Osteoblast (primary cell): ENCODE measurements around the gene TRAF1. TPM values are rescaled to one million over a fixed set of nuclear protein-coding genes. Genes with fewer than 3 reads are reported as not detected.

Experiments used
- DNase-seq: peaks from one replicate; pipeline ENCODE4 v3.0.0; 2011; ENCODE audit warnings: low spot score, mixed read lengths; ENCODE audit not compliant: insufficient read length; ENCODE audit errors: missing footprints
- H2AFZ ChIP-seq: 2 replicates; pipeline ENCODE4 v1.6.0; 2011; ENCODE audit warnings: mild to moderate bottlenecking, low read length
- H3K27ac ChIP-seq: 2 replicates; pipeline ENCODE4 v1.5.1; 2011; ENCODE audit warnings: mild to moderate bottlenecking, low read depth, low read length, moderate library complexity
- H3K27me3 ChIP-seq: 2 replicates; pipeline ENCODE4 v1.6.0; 2012; ENCODE audit warnings: mild to moderate bottlenecking, control low read depth, inconsistent platforms, low read length, moderate library complexity; ENCODE audit not compliant: insufficient read depth
- H3K36me3 ChIP-seq: 2 replicates; pipeline ENCODE4 v1.5.1; 2011; ENCODE audit warnings: mild to moderate bottlenecking, low read length, control low read depth, moderate library complexity; ENCODE audit not compliant: insufficient read depth
- H3K4me1 ChIP-seq: 2 replicates; pipeline ENCODE4 v1.5.1; 2011; ENCODE audit warnings: mild to moderate bottlenecking, low read length, control low read depth, moderate library complexity; ENCODE audit not compliant: insufficient read depth
- H3K4me2 ChIP-seq: 2 replicates; pipeline ENCODE4 v1.6.0; 2011; ENCODE audit warnings: mild to moderate bottlenecking, low read length; ENCODE audit not compliant: insufficient read depth
- H3K4me3 ChIP-seq: fragments of 200-600 bp; sonication (generic); 3 replicates; pipeline ENCODE4 v1.5.1; 2012; ENCODE audit warnings: mild to moderate bottlenecking, low read length, inconsistent platforms; ENCODE audit not compliant: insufficient read depth
- H3K79me2 ChIP-seq: 2 replicates; pipeline ENCODE4 v1.6.0; 2012; ENCODE audit warnings: mild to moderate bottlenecking, low read length, control low read depth, inconsistent platforms; ENCODE audit not compliant: insufficient read depth
- H3K9me3 ChIP-seq: 2 replicates; pipeline ENCODE4 v1.5.1; 2011; ENCODE audit warnings: low read depth, low read length, control low read depth
- H4K20me1 ChIP-seq: 2 replicates; pipeline ENCODE4 v1.6.0; 2012; ENCODE audit warnings: mild to moderate bottlenecking, low read length, control low read depth; ENCODE audit not compliant: insufficient read depth
- total RNA-seq: library from RNA; depleted of rRNA; stranded (reverse); fragments of >200 nt; gene quantifications from 2 replicates; pipeline ENCODE4 v1.2.3, GENCODE V29; 2012
- TF ChIP-seq, protein P1 (sequence below): IDR thresholded peaks from 2 replicates; pipeline ENCODE4 v1.5.1; 2011; ENCODE audit warnings: mild to moderate bottlenecking, low read depth, low read length, moderate library complexity; ENCODE audit errors: extremely low read depth

Gene TRAF1
- total RNA-seq, 1 donor: 1.8 TPM

- H3K4me2 ChIP-seq: no peak overlapping the region
- TF ChIP-seq, protein P1, sequence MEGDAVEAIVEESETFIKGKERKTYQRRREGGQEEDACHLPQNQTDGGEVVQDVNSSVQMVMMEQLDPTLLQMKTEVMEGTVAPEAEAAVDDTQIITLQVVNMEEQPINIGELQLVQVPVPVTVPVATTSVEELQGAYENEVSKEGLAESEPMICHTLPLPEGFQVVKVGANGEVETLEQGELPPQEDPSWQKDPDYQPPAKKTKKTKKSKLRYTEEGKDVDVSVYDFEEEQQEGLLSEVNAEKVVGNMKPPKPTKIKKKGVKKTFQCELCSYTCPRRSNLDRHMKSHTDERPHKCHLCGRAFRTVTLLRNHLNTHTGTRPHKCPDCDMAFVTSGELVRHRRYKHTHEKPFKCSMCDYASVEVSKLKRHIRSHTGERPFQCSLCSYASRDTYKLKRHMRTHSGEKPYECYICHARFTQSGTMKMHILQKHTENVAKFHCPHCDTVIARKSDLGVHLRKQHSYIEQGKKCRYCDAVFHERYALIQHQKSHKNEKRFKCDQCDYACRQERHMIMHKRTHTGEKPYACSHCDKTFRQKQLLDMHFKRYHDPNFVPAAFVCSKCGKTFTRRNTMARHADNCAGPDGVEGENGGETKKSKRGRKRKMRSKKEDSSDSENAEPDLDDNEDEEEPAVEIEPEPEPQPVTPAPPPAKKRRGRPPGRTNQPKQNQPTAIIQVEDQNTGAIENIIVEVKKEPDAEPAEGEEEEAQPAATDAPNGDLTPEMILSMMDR: no peak
- H3K27ac ChIP-seq: no peak overlapping the region
- H2AFZ ChIP-seq: no peak overlapping the region
- no peak for DNase-seq
- H4K20me1 ChIP-seq: no peaks in the 10 kb centered on the region
- H3K9me3 ChIP-seq: no peaks in the 10 kb centered on the region
- H3K4me3 ChIP-seq: no peak overlapping the region
- H3K27me3 ChIP-seq: no peaks in the 10 kb centered on the region
- H3K36me3 ChIP-seq: no peaks in the 10 kb centered on the region
- H3K79me2 ChIP-seq: no peaks in the 10 kb centered on the region
- H3K4me1 ChIP-seq: peaks cover 23% of the 10 kb centered on the region
Observed at GRCh38 chr9:120919843-120920805, 6.5 kb downstream of the TRAF1 start.

GRCh38 chr9:120918931-120919842, 7.4 kb downstream of the TRAF1 start:
- H3K9me3 ChIP-seq: no peaks in the 10 kb centered on the region
- no peak overlapping the region for H3K4me2 ChIP-seq
- no peak overlapping the region for H3K27ac ChIP-seq
- no peak overlapping the region for H3K4me3 ChIP-seq
- H2AFZ ChIP-seq: peak overlapping the region; percentile 26
- H3K27me3 ChIP-seq: no peaks in the 10 kb centered on the region
- DNase-seq: no peak
- no peaks in the 10 kb centered on the region for H3K79me2 ChIP-seq
- TF ChIP-seq, protein P1: no peak
- H4K20me1 ChIP-seq: no peaks in the 10 kb centered on the region
- H3K4me1 ChIP-seq: peaks cover 20% of the 10 kb centered on the region
- no peaks in the 10 kb centered on the region for H3K36me3 ChIP-seq

DNA sequence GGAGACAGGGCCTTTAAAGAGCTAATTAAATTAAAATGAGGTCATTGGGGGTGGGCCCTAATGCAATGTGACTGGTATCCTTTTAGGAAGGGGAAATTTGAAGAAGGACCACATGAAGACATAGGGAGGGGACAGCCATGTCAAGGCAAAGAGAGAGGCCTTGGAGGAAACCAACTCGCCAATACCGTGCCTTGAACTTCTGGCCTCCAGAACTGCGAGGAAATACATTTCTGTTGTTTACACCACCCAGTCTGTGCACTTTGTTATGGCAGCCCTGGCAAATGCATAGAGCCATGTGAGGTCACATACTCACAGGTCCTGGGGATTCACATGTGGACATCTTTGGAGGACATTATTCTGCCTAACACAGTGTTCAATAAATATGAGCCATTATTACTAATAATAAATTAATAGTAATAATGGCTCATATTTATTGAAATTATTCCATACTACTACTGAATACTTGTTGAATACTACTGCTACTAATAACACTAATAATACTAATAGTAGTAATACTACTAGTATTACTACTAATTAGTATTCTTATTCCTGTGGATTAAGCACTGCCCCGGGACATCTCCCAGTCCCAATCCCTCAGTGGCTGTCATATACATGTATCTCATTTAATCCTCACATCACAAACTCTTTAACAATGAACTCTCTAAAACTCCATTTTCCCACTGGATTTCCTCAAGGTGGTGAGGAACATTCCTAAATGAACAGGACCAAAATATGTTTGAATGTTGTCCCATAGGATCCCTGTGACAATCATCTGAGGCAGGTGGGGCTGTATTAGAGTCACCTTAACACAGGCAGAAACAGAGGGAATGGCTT, 8.4 kb downstream of the TRAF1 start:
- Histone ChIP-seq H2AFZ (no peak overlapping the region), H3K4me1 (peaks cover 20% of the 10 kb centered on the region), H3K4me3 (no peak overlapping the region), H3K9me3 (no peaks in the 10 kb centered on the region), H3K27ac (no peak overlapping the region), H3K4me2 (no peak overlapping the region), H4K20me1 (no peaks in the 10 kb centered on the region), H3K27me3 (no peaks in the 10 kb centered on the region), H3K36me3 (peaks cover 1% of the 10 kb centered on the region), H3K79me2 (no peaks in the 10 kb centered on the region)
- TF ChIP-seq, protein P1: no peak
- no peak for DNase-seq
